ENCODE results near the gene CITED4. TPM values are rescaled to one million over a fixed set of nuclear protein-coding genes. Genes with fewer than 3 reads are reported as not detected.
A peak's percentile ranks its signal among the peaks of the same experiment; 100 is the strongest.

Gene CITED4
- total RNA-seq, 1 experiment from 2014 or later: 1.2 TPM

- DNase-seq (ENCODE audit: low read depth in 1 of 2, low spot score in 2 of 2): no peak
- H3K4me3 ChIP-seq: no peak overlapping the region
Measured at GRCh38 chr1:40856116-40856515, 6.0 kb downstream of the CITED4 start.

GRCh38 chr1:40855513-40855912 lies 6.7 kb downstream of the CITED4 start:
- Histone ChIP-seq H3K9me3 (replicated peaks) (no peaks in the 10 kb centered on the region), H3K27me3 (replicated peaks) (no peaks in the 10 kb centered on the region), H3K4me1 (replicated peaks) (no peaks in the 10 kb centered on the region), H3K36me3 (no peaks in the 10 kb centered on the region), H3K4me3 (no peak overlapping the region), H3K27ac (no peak overlapping the region)
- DNase-seq (ENCODE audit: low read depth in 1 of 2, low spot score in 2 of 2): no peak

More at GRCh38 chr1:40856116-40856515, 6.0 kb downstream of the CITED4 start:
- Histone ChIP-seq H3K36me3 (no peaks in the 10 kb centered on the region; the same call in 1 of the 2 replicates), H3K27ac (no peak overlapping the region), H3K4me1 (replicated peaks) (peaks cover 2% of the 10 kb centered on the region), H3K9me3 (replicated peaks) (no peaks in the 10 kb centered on the region), H3K27me3 (replicated peaks) (0 out of 2 replicates have a peak, but pooled peaks cover 3% of the 10 kb centered on the region)

GRCh38 chr1:40853885-40854170 lies 8.3 kb downstream of the CITED4 start:
- no peaks in the 10 kb centered on the region for H3K4me1 ChIP-seq (replicated peaks)
- no peaks in the 10 kb centered on the region for H3K27me3 ChIP-seq (replicated peaks)
- no peak overlapping the region for H3K4me3 ChIP-seq
- no peak overlapping the region for H3K27ac ChIP-seq
- no peak for DNase-seq (ENCODE audit: low read depth in 1 of 2, low spot score in 2 of 2)
- H3K9me3 ChIP-seq (replicated peaks): no peaks in the 10 kb centered on the region
- no peaks in the 10 kb centered on the region for H3K36me3 ChIP-seq

GRCh38 chr1:40853113-40853884 lies 8.9 kb downstream of the CITED4 start:
- Histone ChIP-seq H3K4me3 (no peak overlapping the region), H3K4me1 (replicated peaks) (no peaks in the 10 kb centered on the region), H3K9me3 (replicated peaks) (no peaks in the 10 kb centered on the region), H3K36me3 (no peaks in the 10 kb centered on the region), H3K27me3 (replicated peaks) (no peaks in the 10 kb centered on the region), H3K27ac (no peak overlapping the region)
- no peak for DNase-seq (ENCODE audit: low read depth in 1 of 2, low spot score in 2 of 2)

GRCh38 chr1:40851643-40852042 lies 10.5 kb downstream of the CITED4 start:
- Histone ChIP-seq H3K27ac (no peak overlapping the region), H3K36me3 (no peaks in the 10 kb centered on the region), H3K4me1 (replicated peaks) (no peaks in the 10 kb centered on the region), H3K4me3 (no peak overlapping the region), H3K9me3 (replicated peaks) (no peaks in the 10 kb centered on the region), H3K27me3 (replicated peaks) (no peaks in the 10 kb centered on the region)
- DNase-seq (ENCODE audit: low read depth in 1 of 2, low spot score in 2 of 2): no peak

GRCh38 chr1:40849801-40850592 lies 12.2 kb downstream of the CITED4 start:
- Histone ChIP-seq H3K4me3 (no peak overlapping the region), H3K27ac (no peak overlapping the region), H3K4me1 (replicated peaks) (no peaks in the 10 kb centered on the region), H3K27me3 (replicated peaks) (no peaks in the 10 kb centered on the region), H3K36me3 (no peaks in the 10 kb centered on the region), H3K9me3 (replicated peaks) (no peaks in the 10 kb centered on the region)
- peak; percentile 55 to 68 for DNase-seq (ENCODE audit: low read depth in 1 of 2, low spot score in 2 of 2)

GRCh38 chr1:40848530-40849189 lies 13.5 kb downstream of the CITED4 start:
- no peaks in the 10 kb centered on the region for H3K36me3 ChIP-seq
- no peaks in the 10 kb centered on the region for H3K9me3 ChIP-seq (replicated peaks)
- H3K27me3 ChIP-seq (replicated peaks): no peaks in the 10 kb centered on the region
- peak; percentile 56 to 67 for DNase-seq (ENCODE audit: low read depth in 1 of 2, low spot score in 2 of 2)
- H3K27ac ChIP-seq: no peak overlapping the region
- no peak overlapping the region for H3K4me3 ChIP-seq
- H3K4me1 ChIP-seq (replicated peaks): no peaks in the 10 kb centered on the region

GRCh38 chr1:40847023-40847745 lies 15.0 kb downstream of the CITED4 start:
- Histone ChIP-seq H3K27me3 (replicated peaks) (no peaks in the 10 kb centered on the region), H3K4me1 (replicated peaks) (no peaks in the 10 kb centered on the region)
- DNase-seq (ENCODE audit: low read depth in 1 of 2, low spot score in 2 of 2): no peak

GRCh38 chr1:40845895-40846294 lies 16.3 kb downstream of the CITED4 start:
- no peaks in the 10 kb centered on the region for H3K9me3 ChIP-seq (replicated peaks)
- DNase-seq (ENCODE audit: low read depth in 1 of 2, low spot score in 2 of 2): no peak
- H3K36me3 ChIP-seq: no peaks in the 10 kb centered on the region
- H3K27ac ChIP-seq: no peak overlapping the region
- H3K27me3 ChIP-seq (replicated peaks): no peaks in the 10 kb centered on the region
- no peak overlapping the region for H3K4me3 ChIP-seq
- no peaks in the 10 kb centered on the region for H3K4me1 ChIP-seq (replicated peaks)

More at GRCh38 chr1:40847023-40847745, 15.0 kb downstream of the CITED4 start:
- no peak overlapping the region for H3K27ac ChIP-seq
- no peak overlapping the region for H3K4me3 ChIP-seq
- no peaks in the 10 kb centered on the region for H3K9me3 ChIP-seq (replicated peaks)
- no peaks in the 10 kb centered on the region for H3K36me3 ChIP-seq

GRCh38 chr1:40844887-40845878 lies 17.0 kb downstream of the CITED4 start:
- Histone ChIP-seq H3K36me3 (no peaks in the 10 kb centered on the region), H3K4me1 (replicated peaks) (no peaks in the 10 kb centered on the region), H3K27ac (no peak overlapping the region), H3K27me3 (replicated peaks) (no peaks in the 10 kb centered on the region), H3K9me3 (replicated peaks) (no peaks in the 10 kb centered on the region), H3K4me3 (no peak overlapping the region)
- no peak for DNase-seq (ENCODE audit: low read depth in 1 of 2, low spot score in 2 of 2)

- no peaks in the 10 kb centered on the region for H3K27me3 ChIP-seq (replicated peaks)
- DNase-seq (ENCODE audit: low read depth in 1 of 2, low spot score in 2 of 2): no peak
- no peak overlapping the region for H3K27ac ChIP-seq
- no peaks in the 10 kb centered on the region for H3K9me3 ChIP-seq (replicated peaks)
- no peak overlapping the region for H3K4me3 ChIP-seq
- no peaks in the 10 kb centered on the region for H3K36me3 ChIP-seq
- no peaks in the 10 kb centered on the region for H3K4me1 ChIP-seq (replicated peaks)
Measured at GRCh38 chr1:40844079-40844478, 18.1 kb downstream of the CITED4 start.

GRCh38 chr1:40842691-40843090 lies 19.5 kb downstream of the CITED4 start:
- Histone ChIP-seq H3K4me3 (no peak overlapping the region), H3K4me1 (replicated peaks) (no peaks in the 10 kb centered on the region), H3K9me3 (replicated peaks) (no peaks in the 10 kb centered on the region), H3K36me3 (no peaks in the 10 kb centered on the region), H3K27me3 (replicated peaks) (no peaks in the 10 kb centered on the region), H3K27ac (no peak overlapping the region)
- DNase-seq (ENCODE audit: low read depth in 1 of 2, low spot score in 2 of 2): no peak

GRCh38 chr1:40842207-40842606 lies 20.0 kb downstream of the CITED4 start:
- Histone ChIP-seq H3K27ac (no peak overlapping the region), H3K27me3 (replicated peaks) (no peaks in the 10 kb centered on the region), H3K36me3 (no peaks in the 10 kb centered on the region), H3K4me1 (replicated peaks) (no peaks in the 10 kb centered on the region), H3K4me3 (no peak overlapping the region), H3K9me3 (replicated peaks) (no peaks in the 10 kb centered on the region)
- no peak for DNase-seq (ENCODE audit: low read depth in 1 of 2, low spot score in 2 of 2)

Measured in SJSA1 (cell line).